Effector memory CD8-positive, alpha-beta T cell (primary cell): ENCODE data around the gene FBLN1.

Experiments used
- ATAC-seq: fragments of 150-1000 bp; cut with Tn5 transposase; replicated peaks from 2 replicates; pipeline ENCODE4 v1.10.0; 2021; ENCODE audit warnings: mild to moderate bottlenecking, moderate library complexity
- DNase-seq, 3 experiments: peaks; one replicate each; pipeline ENCODE4 v3.0.0; 2021
- H3K27ac Mint-ChIP-seq, 2 donors: one replicate each; pipeline ENCODE4 v1.8.0; 2022; ENCODE audit warnings: mild to moderate bottlenecking in 2 of 2, mixed read lengths in 2 of 2, moderate library complexity in 2 of 2
- H3K27me3 Mint-ChIP-seq, 2 donors: one replicate each; pipeline ENCODE4 v1.8.0; 2022; ENCODE audit warnings: mixed read lengths in 2 of 2
- H3K36me3 Mint-ChIP-seq: one replicate; pipeline ENCODE4 v1.8.0; 2022; ENCODE audit warnings: mild to moderate bottlenecking, moderate library complexity, mixed read lengths; ENCODE audit not compliant: insufficient read depth
- H3K4me1 Mint-ChIP-seq, 2 donors: one replicate each; pipeline ENCODE4 v1.8.0; 2022; ENCODE audit warnings: low read depth in 2 of 2, mixed read lengths in 2 of 2
- H3K4me3 Mint-ChIP-seq, 2 donors: one replicate each; pipeline ENCODE4 v1.8.0; 2022; ENCODE audit warnings: mild to moderate bottlenecking in 2 of 2, mixed read lengths in 2 of 2, moderate library complexity in 2 of 2
- H3K9me3 Mint-ChIP-seq, 2 donors: one replicate each; pipeline ENCODE4 v1.8.0; 2022; ENCODE audit warnings: mixed read lengths in 2 of 2

FBLN1 gene

GRCh38 chr22:45629469-45630089 lies 126.9 kb downstream of the FBLN1 start:
- H3K4me1 Mint-ChIP-seq: peaks cover 0 to 8% of the 10 kb centered on the region in 2 donors
- no peak for DNase-seq
- peaks cover 3% of the 10 kb centered on the region for H3K36me3 Mint-ChIP-seq
- peaks cover 46 to 57% of the 10 kb centered on the region in 2 donors for H3K27me3 Mint-ChIP-seq
- ATAC-seq: peak; percentile 94
- H3K27ac Mint-ChIP-seq: no peak overlapping the region
- no peak overlapping the region for H3K4me3 Mint-ChIP-seq
- H3K9me3 Mint-ChIP-seq: no peaks in the 10 kb centered on the region

GRCh38 chr22:45630436-45630835 lies 127.8 kb downstream of the FBLN1 start:
- peaks cover 45 to 57% of the 10 kb centered on the region in 2 donors for H3K27me3 Mint-ChIP-seq
- no peak overlapping the region for H3K4me3 Mint-ChIP-seq
- no peak overlapping the region for H3K27ac Mint-ChIP-seq
- ATAC-seq (no peak), DNase-seq (no peak)
- no peaks in the 10 kb centered on the region for H3K9me3 Mint-ChIP-seq
- H3K4me1 Mint-ChIP-seq: peaks cover 0 to 8% of the 10 kb centered on the region in 2 donors
- H3K36me3 Mint-ChIP-seq: peaks cover 3% of the 10 kb centered on the region

GRCh38 chr22:45631140-45631840 lies 128.6 kb downstream of the FBLN1 start:
- Mint-ChIP-seq H3K36me3 (peaks cover 3% of the 10 kb centered on the region), H3K9me3 (no peaks in the 10 kb centered on the region), H3K4me3 (no peak overlapping the region), H3K27me3 (peaks cover 42 to 50% of the 10 kb centered on the region in 2 donors), H3K27ac (no peak overlapping the region), H3K4me1 (peaks cover 0 to 8% of the 10 kb centered on the region in 2 donors)
- ATAC-seq (no peak), DNase-seq (no peak)

GRCh38 chr22:45631841-45632238 lies 129.2 kb downstream of the FBLN1 start:
- H3K27ac Mint-ChIP-seq: no peak overlapping the region
- DNase-seq (no peak), ATAC-seq (no peak)
- no peaks in the 10 kb centered on the region for H3K9me3 Mint-ChIP-seq
- peaks cover 0 to 8% of the 10 kb centered on the region in 2 donors for H3K4me1 Mint-ChIP-seq
- no peak overlapping the region for H3K4me3 Mint-ChIP-seq
- H3K36me3 Mint-ChIP-seq: peaks cover 3% of the 10 kb centered on the region
- H3K27me3 Mint-ChIP-seq: peaks cover 47 to 50% of the 10 kb centered on the region in 2 donors

- no peak for ATAC-seq
- Mint-ChIP-seq H3K9me3 (no peaks in the 10 kb centered on the region), H3K4me1 (peaks cover 0 to 8% of the 10 kb centered on the region in 2 donors), H3K4me3 (no peak overlapping the region), H3K27ac (no peak overlapping the region), H3K27me3 (peaks cover 50 to 55% of the 10 kb centered on the region in 2 donors), H3K36me3 (peaks cover 3% of the 10 kb centered on the region)
- DNase-seq: no peak
Observed at GRCh38 chr22:45632791-45633515, 130.3 kb downstream of the FBLN1 start.

GRCh38 chr22:45636683-45637082 lies 134.0 kb downstream of the FBLN1 start:
- Mint-ChIP-seq H3K4me3 (no peak overlapping the region), H3K4me1 (peaks cover 9 to 19% of the 10 kb centered on the region in 2 donors), H3K27me3 (peaks cover 44 to 57% of the 10 kb centered on the region in 2 donors), H3K9me3 (no peaks in the 10 kb centered on the region), H3K27ac (no peak overlapping the region), H3K36me3 (no peaks in the 10 kb centered on the region)
- DNase-seq: no peak
- no peak for ATAC-seq

GRCh38 chr22:45638197-45638596 lies 135.5 kb downstream of the FBLN1 start:
- H3K36me3 Mint-ChIP-seq: no peaks in the 10 kb centered on the region
- H3K9me3 Mint-ChIP-seq: no peaks in the 10 kb centered on the region

GRCh38 chr22:45638834-45639746 lies 136.4 kb downstream of the FBLN1 start:
- Mint-ChIP-seq H3K4me3 (peak overlapping the region; percentile 25 to 47), H3K4me1 (peaks cover 9 to 19% of the 10 kb centered on the region in 2 donors), H3K27ac (peak overlapping the region in 1 of 2 donors; percentile 80), H3K36me3 (no peaks in the 10 kb centered on the region), H3K27me3 (peaks cover 20 to 47% of the 10 kb centered on the region in 2 donors), H3K9me3 (no peaks in the 10 kb centered on the region)
- no peak for ATAC-seq
- no peak for DNase-seq

More at GRCh38 chr22:45638197-45638596, 135.5 kb downstream of the FBLN1 start:
- Mint-ChIP-seq H3K27ac (no peak overlapping the region), H3K4me3 (no peak overlapping the region), H3K4me1 (peaks cover 9 to 19% of the 10 kb centered on the region in 2 donors), H3K27me3 (peaks cover 29 to 47% of the 10 kb centered on the region in 2 donors)
- DNase-seq: no peak
- ATAC-seq: no peak

- Mint-ChIP-seq H3K27ac (peak overlapping the region in 1 of 2 donors; percentile 80), H3K9me3 (no peaks in the 10 kb centered on the region), H3K4me1 (peaks cover 9 to 19% of the 10 kb centered on the region in 2 donors), H3K4me3 (peak overlapping the region; percentile 25 to 47), H3K27me3 (peaks cover 20 to 47% of the 10 kb centered on the region in 2 donors), H3K36me3 (no peaks in the 10 kb centered on the region)
- ATAC-seq (peak; percentile 82), DNase-seq (peak in 1 of 3 experiments; percentile 20)
Observed at GRCh38 chr22:45639747-45640102, 137.0 kb downstream of the FBLN1 start.

- Mint-ChIP-seq H3K27me3 (peaks cover 20 to 42% of the 10 kb centered on the region in 2 donors), H3K9me3 (no peaks in the 10 kb centered on the region), H3K36me3 (no peaks in the 10 kb centered on the region), H3K4me3 (peak overlapping the region in 1 of 2 donors; percentile 47), H3K27ac (peak overlapping the region in 1 of 2 donors; percentile 80), H3K4me1 (peaks cover 9 to 23% of the 10 kb centered on the region in 2 donors)
- ATAC-seq (peak; percentile 66), DNase-seq (no peak)
Observed at GRCh38 chr22:45640291-45640940, 137.7 kb downstream of the FBLN1 start.

- peak overlapping the region in 1 of 2 donors; percentile 23 for H3K27ac Mint-ChIP-seq
- no peak for ATAC-seq
- H3K4me3 Mint-ChIP-seq: no peak overlapping the region
- H3K27me3 Mint-ChIP-seq: peaks cover 20 to 40% of the 10 kb centered on the region in 2 donors
- peaks cover 3% of the 10 kb centered on the region for H3K36me3 Mint-ChIP-seq
- no peaks in the 10 kb centered on the region for H3K9me3 Mint-ChIP-seq
- H3K4me1 Mint-ChIP-seq: peaks cover 13 to 27% of the 10 kb centered on the region in 2 donors
- no peak for DNase-seq
Observed at GRCh38 chr22:45640941-45641621, 138.4 kb downstream of the FBLN1 start.

GRCh38 chr22:45642986-45643385 lies 140.3 kb downstream of the FBLN1 start:
- Mint-ChIP-seq H3K36me3 (peaks cover 3% of the 10 kb centered on the region), H3K4me3 (no peak overlapping the region), H3K27me3 (peaks cover 20 to 27% of the 10 kb centered on the region in 2 donors), H3K4me1 (peaks cover 13 to 35% of the 10 kb centered on the region in 2 donors), H3K27ac (no peak overlapping the region), H3K9me3 (no peaks in the 10 kb centered on the region)
- no peak for ATAC-seq
- DNase-seq: no peak
